HL-60 (cell line): ENCODE results near the gene MLLT10.

Source experiments
- CTCF ChIP-seq: IDR thresholded peaks from one replicate; pipeline ENCODE4 v1.5.1; 2011; ENCODE audit warnings: low read length, control low read depth, inconsistent platforms; ENCODE audit not compliant: insufficient read depth
- POLR2AphosphoS5 ChIP-seq: IDR thresholded peaks from 2 replicates; pipeline ENCODE4 v1.6.1; 2012; ENCODE audit warnings: low read depth
- TF ChIP-seq, protein P1 (sequence below): IDR thresholded peaks from 2 replicates; pipeline ENCODE4 v1.6.1; 2012; ENCODE audit warnings: low read depth; ENCODE audit not compliant: insufficient replicate concordance

DNA sequence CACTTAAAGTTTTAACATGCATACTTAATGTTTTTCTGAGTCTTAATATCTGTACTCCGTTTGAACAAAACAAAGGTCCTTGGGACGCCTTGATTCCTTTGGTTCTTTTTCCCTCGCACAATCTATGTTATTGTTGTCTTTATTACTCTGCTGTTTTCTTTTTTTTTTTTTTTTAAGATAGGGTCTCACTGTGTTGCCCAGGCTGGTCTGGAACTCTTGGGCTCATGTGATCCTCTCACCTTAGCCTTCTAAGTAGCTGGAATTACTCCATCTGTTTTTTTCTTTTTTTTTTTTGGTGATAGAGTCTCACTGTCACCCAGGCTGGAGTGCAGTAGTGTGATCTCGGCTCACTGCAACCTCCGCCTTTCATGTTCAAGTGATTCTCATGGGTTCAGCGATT, 13.2 kb downstream of the MLLT10 start:
- TF ChIP-seq CTCF: no peak
- no peak for TF ChIP-seq POLR2AphosphoS5
- TF ChIP-seq, protein P1, sequence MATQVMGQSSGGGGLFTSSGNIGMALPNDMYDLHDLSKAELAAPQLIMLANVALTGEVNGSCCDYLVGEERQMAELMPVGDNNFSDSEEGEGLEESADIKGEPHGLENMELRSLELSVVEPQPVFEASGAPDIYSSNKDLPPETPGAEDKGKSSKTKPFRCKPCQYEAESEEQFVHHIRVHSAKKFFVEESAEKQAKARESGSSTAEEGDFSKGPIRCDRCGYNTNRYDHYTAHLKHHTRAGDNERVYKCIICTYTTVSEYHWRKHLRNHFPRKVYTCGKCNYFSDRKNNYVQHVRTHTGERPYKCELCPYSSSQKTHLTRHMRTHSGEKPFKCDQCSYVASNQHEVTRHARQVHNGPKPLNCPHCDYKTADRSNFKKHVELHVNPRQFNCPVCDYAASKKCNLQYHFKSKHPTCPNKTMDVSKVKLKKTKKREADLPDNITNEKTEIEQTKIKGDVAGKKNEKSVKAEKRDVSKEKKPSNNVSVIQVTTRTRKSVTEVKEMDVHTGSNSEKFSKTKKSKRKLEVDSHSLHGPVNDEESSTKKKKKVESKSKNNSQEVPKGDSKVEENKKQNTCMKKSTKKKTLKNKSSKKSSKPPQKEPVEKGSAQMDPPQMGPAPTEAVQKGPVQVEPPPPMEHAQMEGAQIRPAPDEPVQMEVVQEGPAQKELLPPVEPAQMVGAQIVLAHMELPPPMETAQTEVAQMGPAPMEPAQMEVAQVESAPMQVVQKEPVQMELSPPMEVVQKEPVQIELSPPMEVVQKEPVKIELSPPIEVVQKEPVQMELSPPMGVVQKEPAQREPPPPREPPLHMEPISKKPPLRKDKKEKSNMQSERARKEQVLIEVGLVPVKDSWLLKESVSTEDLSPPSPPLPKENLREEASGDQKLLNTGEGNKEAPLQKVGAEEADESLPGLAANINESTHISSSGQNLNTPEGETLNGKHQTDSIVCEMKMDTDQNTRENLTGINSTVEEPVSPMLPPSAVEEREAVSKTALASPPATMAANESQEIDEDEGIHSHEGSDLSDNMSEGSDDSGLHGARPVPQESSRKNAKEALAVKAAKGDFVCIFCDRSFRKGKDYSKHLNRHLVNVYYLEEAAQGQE: no peak
